ENCODE measurements around the gene TMEM63A. TPM values are rescaled to one million over a fixed set of nuclear protein-coding genes. Genes with fewer than 3 reads are reported as not detected.
A peak's percentile ranks its signal among the peaks of the same experiment; 100 is the strongest.
"Not testable (repeated sequence)": the region's sequence is repeated elsewhere in the genome, so short reads cannot be mapped to it uniquely, and the experiment has no call there.

Gene TMEM63A
- total RNA-seq, 1 experiment from 2014 or later: 47.5 TPM

- Histone ChIP-seq H3K4me2 (ENCODE audit: low read length) (peak within 1 kb of the TSS; percentile 88), H3K9ac (ENCODE audit: low read length) (peak within 1 kb of the TSS; percentile 68), H4K20me1 (ENCODE audit: low read length) (no peaks in the 10 kb centered on the region), H2AFZ (ENCODE audit: low read length) (peak within 1 kb of the TSS; percentile 74), H3K9me2 (replicated peaks; ENCODE audit: low read length) (no peaks in the 10 kb centered on the region), H3K27ac (ENCODE audit: low read length) (peak within 1 kb of the TSS; percentile 6; the same call in 1 of the 2 replicates), H3K36me3 (ENCODE audit: low read depth, low read length) (no peaks in the 10 kb centered on the region), H3K4me3 (ENCODE audit: low read length) (peak within 1 kb of the TSS; percentile 87), H3K79me2 (ENCODE audit: low read length) (peaks cover 43% of the 10 kb centered on the region), H3K27me3 (ENCODE audit: low read length) (no peaks in the 10 kb centered on the region), H3K4me1 (ENCODE audit: insufficient read depth, low read length) (peaks cover 20% of the 10 kb centered on the region), H3K9me3 (ENCODE audit: low read length) (no peaks in the 10 kb centered on the region), H3F3A (ENCODE audit: low read length, unreplicated experiment) (no peaks in the 10 kb centered on the region)
- peak; percentile 97 for ATAC-seq
- no peak for TF ChIP-seq EZH2phosphoT487 (IDR thresholded peaks at IDR 0.05; ENCODE audit: borderline replicate concordance, low read length)
- TF ChIP-seq CTCF (conservative IDR thresholded peaks at IDR 0.05; ENCODE audit: low read depth, low read length): no peak
- no peak for TF ChIP-seq EZH2 (IDR thresholded peaks at IDR 0.05; ENCODE audit: low read length, unreplicated experiment)
- DNase-seq: peak; percentile 95
- intact Hi-C loops (cut with micrococcal nuclease): loop anchor here (1.0 kb wide), 2 partner anchors 10 to 33 kb away; partner anchors contain the start of gene SRP9
- ChIA-PET CTCF (interaction anchor here (1.6 kb wide), 1 partner anchor 32 kb away, joined by 8 read pairs; the partner anchor contains the start of gene SRP9), POLR2A (ENCODE audit: unreplicated experiment) (no interaction called here)
- BruUV-seq (replicated peaks): no TSS peak
These were observed 72.2 kb downstream of the TMEM63A start, which contains the start of gene EPHX1 for GRCh38 chr1:225809842-225810578. TSS of gene EPHX1 (plus strand) at chr1:225810124. CDS start at chr1:225828730, 18,606 bp downstream.

- ChIA-PET POLR2A (ENCODE audit: unreplicated experiment) (no interaction called here), CTCF (no interaction called here)
- Histone ChIP-seq H3K4me1 (ENCODE audit: insufficient read depth, low read length) (peaks cover 11% of the 10 kb centered on the region), H3K79me2 (ENCODE audit: low read length) (peaks cover 25% of the 10 kb centered on the region), H2AFZ (ENCODE audit: low read length) (no peak overlapping the region), H4K20me1 (ENCODE audit: low read length) (no peaks in the 10 kb centered on the region), H3K27ac (ENCODE audit: low read length) (no peak overlapping the region), H3K27me3 (ENCODE audit: low read length) (no peaks in the 10 kb centered on the region), H3F3A (ENCODE audit: low read length, unreplicated experiment) (no peaks in the 10 kb centered on the region), H3K9me3 (ENCODE audit: low read length) (no peaks in the 10 kb centered on the region), H3K9ac (ENCODE audit: low read length) (no peak overlapping the region), H3K4me2 (ENCODE audit: low read length) (no peak overlapping the region), H3K36me3 (ENCODE audit: low read depth, low read length) (no peaks in the 10 kb centered on the region), H3K9me2 (replicated peaks; ENCODE audit: low read length) (no peaks in the 10 kb centered on the region), H3K4me3 (ENCODE audit: low read length) (no peak overlapping the region)
- no peak for TF ChIP-seq EZH2 (IDR thresholded peaks at IDR 0.05; ENCODE audit: low read length, unreplicated experiment)
- TF ChIP-seq CTCF (conservative IDR thresholded peaks at IDR 0.05; ENCODE audit: low read depth, low read length): no peak
- no peak for TF ChIP-seq EZH2phosphoT487 (IDR thresholded peaks at IDR 0.05; ENCODE audit: borderline replicate concordance, low read length)
- ATAC-seq: no peak
- BruUV-seq (replicated peaks): no TSS peak
- no peak for DNase-seq
- intact Hi-C loops (cut with micrococcal nuclease): no loop called here
These were observed 74.0 kb downstream of the TMEM63A start for GRCh38 chr1:225808136-225808535.

- H3K4me2 ChIP-seq (ENCODE audit: low read length); CTCF ChIA-PET; H2AFZ ChIP-seq (ENCODE audit: low read length); intact Hi-C loops (cut with micrococcal nuclease); H3K9me2 ChIP-seq (replicated peaks; ENCODE audit: low read length); BruUV-seq (replicated peaks); H3K27me3 ChIP-seq (ENCODE audit: low read length); H3K36me3 ChIP-seq (ENCODE audit: low read depth, low read length); DNase-seq; H3F3A ChIP-seq (ENCODE audit: low read length, unreplicated experiment); ATAC-seq; H3K9me3 ChIP-seq (ENCODE audit: low read length); H4K20me1 ChIP-seq (ENCODE audit: low read length); H3K9ac ChIP-seq (ENCODE audit: low read length); H3K4me3 ChIP-seq (ENCODE audit: low read length); H3K27ac ChIP-seq (ENCODE audit: low read length): not testable (repeated sequence)
- Histone ChIP-seq H3K4me1 (ENCODE audit: insufficient read depth, low read length) (peaks cover 10% of the 10 kb centered on the region), H3K79me2 (ENCODE audit: low read length) (peaks cover 11% of the 10 kb centered on the region)
- POLR2A ChIA-PET (ENCODE audit: unreplicated experiment): interaction anchor here (0.6 kb wide), 1 partner anchor 32 kb away, joined by 7 read pairs; no protein-coding TSS in a partner anchor
These were observed 75.4 kb downstream of the TMEM63A start for GRCh38 chr1:225806736-225807135.
